Coronary artery (tissue), 2 donors: ENCODE data around the gene MMAA.
A peak's percentile ranks its signal among the peaks of the same experiment; 100 is the strongest.

ENCODE experiments used
- DNase-seq: peaks from one replicate; pipeline ENCODE4 v3.0.0-alpha.2; 2017; ENCODE audit warnings: low spot score
- H3K27ac ChIP-seq, 2 donors: fragments of 200-600 bp; sonication (generic); one replicate each; pipeline ENCODE4 v1.5.1; 2016 to 2019
- H3K4me3 ChIP-seq: fragments of 200-600 bp; sonication (generic); 2 replicates; pipeline ENCODE4 v1.5.1; 2016; ENCODE audit warnings: mild to moderate bottlenecking, moderate library complexity
- CTCF ChIP-seq: fragments of 200-600 bp; sonication (generic); IDR thresholded peaks from one replicate; pipeline ENCODE4 v1.5.1; 2019; ENCODE audit warnings: antibody characterized with exemption

Gene MMAA

GRCh38 chr4:145602129-145602760 lies 16.9 kb upstream of the MMAA start:
- Histone ChIP-seq H3K27ac (no peak overlapping the region), H3K4me3 (no peak overlapping the region)
- DNase-seq: no peak
- TF ChIP-seq CTCF: no peak

- DNase-seq: no peak
- no peak for TF ChIP-seq CTCF
- H3K4me3 ChIP-seq: no peak overlapping the region
Measured at GRCh38 chr4:145605941-145606340, 13.2 kb upstream of the MMAA start.

GRCh38 chr4:145609481-145610427 lies 9.4 kb upstream of the MMAA start:
- peak; percentile 28 for TF ChIP-seq CTCF
- Histone ChIP-seq H3K27ac (no peak overlapping the region), H3K4me3 (no peak overlapping the region)
- DNase-seq: no peak

More at GRCh38 chr4:145605941-145606340, 13.2 kb upstream of the MMAA start:
- no peak overlapping the region for H3K27ac ChIP-seq

- Histone ChIP-seq H3K4me3 (no peak overlapping the region), H3K27ac (no peak overlapping the region)
- TF ChIP-seq CTCF: no peak
- no peak for DNase-seq
Measured at GRCh38 chr4:145613566-145614232, 5.5 kb upstream of the MMAA start.

- Histone ChIP-seq H3K4me3 (no peak overlapping the region), H3K27ac (no peak overlapping the region)
- TF ChIP-seq CTCF: no peak
- no peak for DNase-seq
Measured at GRCh38 chr4:145614233-145614610, 5.0 kb upstream of the MMAA start.

GRCh38 chr4:145618210-145618931 lies 814 bp upstream of the MMAA start:
- DNase-seq: no peak
- peak overlapping the region; percentile 88 for H3K4me3 ChIP-seq
- peak overlapping the region; percentile 94 to 96 for H3K27ac ChIP-seq
- no peak for TF ChIP-seq CTCF
